ENCODE measurements around the gene NRIP3.

Gene NRIP3

DNA sequence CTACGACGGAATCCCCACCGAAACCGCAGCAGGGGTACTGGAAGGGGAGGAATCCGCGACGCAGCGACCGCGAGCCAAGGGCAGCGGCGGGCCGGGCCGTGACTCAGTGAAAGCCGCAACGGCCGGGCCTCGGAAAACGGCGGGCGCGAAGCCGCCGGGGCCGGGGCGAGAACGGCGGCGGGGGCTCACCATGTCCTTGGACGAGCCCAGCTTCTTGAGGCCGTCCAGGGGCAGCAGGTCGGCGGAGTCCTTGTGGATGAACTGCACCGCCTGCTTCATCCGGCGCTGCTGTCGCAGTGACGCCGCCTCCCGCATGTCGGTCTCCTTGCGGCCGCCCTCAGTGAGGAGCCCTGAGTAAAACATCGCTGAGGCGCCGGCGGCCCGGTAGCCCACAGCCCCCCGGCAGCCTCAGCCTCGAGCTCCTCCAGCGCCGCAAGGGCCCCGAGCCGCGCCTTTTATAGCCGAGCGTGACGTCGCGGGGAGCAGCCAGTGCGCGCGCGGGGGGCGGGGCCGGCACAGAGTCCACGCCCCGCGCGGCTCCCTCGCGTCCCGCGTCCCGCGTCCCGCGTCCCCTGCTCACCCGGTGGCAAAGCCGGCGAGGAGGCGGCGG is at the start of gene NRIP3:
TSS of gene NRIP3 (minus strand) at position 429 of the 610 bp plus-strand sequence. CDS start at position 363, 66 bp downstream.
- peak; percentile 83 for DNase-seq

DNA sequence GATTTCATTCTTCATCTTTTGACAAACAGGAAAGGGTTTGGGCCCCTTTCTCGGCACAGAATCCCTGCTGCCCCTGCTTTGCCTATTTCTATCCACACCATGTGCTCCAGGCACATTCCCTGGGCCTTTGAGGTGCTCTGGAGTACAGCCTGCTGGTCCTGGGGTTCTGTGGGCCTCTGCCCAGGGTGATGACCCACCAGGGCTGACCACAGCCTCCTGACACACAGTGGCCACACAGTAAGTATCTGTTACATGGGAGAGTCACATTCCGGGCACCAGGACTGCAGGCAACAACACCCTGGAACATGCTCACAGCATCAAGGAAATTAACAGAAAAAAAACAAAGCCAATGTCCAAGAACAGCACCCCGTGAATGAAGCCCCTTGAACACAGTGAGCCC is 48.5 kb upstream of the NRIP3 start:
- DNase-seq, result no peak

DNA sequence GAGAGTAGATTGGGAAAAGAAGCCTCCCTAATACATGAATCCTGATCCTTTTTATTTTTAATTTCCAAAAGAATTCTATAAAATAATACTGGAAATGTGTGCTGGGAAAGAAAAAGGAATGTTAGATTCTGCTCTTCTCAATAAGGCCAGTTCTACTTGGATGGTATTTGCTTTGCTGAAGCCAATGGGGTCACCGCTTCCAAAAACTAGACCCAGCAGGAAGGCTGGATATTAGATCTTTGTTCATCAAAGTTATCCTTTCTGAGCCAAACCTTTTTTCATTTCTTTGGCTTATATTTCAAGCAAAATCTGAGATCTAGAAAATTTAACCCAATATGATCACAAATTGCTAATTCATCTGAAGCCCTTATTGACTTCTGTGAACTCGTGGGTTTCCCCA is 46.2 kb upstream of the NRIP3 start:
- no peak for DNase-seq

DNA sequence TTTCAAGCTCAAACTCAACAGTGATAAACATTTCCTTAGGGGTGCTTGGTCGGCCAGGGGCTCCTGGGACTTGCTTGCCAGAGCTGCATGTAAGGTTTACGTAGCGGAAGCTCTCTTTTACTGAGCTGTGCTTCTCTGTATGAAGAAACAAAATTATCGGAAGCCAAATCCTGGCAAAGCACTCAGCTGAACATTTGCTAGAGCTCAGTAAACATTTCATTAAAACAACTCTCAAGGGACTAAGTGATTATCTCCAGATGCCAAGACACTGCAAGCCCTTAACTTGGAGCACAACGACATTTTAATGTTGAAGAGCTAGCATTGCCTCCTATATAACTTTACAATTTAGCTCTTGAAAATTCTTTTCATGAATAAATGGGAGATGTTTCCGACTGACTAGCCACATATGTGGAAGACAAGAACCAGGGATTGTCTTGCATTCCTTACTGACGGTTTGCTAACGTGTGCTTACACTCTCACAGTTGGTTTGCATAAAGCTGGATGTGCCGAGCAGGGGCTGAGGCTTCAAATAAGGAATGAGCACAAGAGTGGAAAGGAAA is 44.2 kb upstream of the NRIP3 start:
- no peak for DNase-seq

DNA sequence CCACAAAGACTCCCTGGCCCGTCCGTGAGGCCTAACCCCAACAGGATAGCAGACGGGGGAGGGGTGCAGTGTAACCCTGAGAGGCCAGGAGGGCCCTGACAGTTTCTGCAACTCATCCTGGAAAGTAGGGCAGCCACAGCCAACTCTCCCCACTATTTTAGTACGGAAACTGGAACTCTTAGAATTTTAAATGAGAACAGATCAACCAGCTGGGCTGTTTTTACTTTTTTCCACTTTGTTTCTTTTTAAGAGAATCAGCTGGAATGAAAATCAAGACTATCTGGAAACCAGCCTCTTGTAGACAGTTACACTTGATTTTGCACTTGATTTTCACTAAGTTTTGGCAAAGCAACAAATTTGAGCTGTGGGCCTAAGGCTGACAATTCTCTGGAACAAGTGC is 42.7 kb upstream of the NRIP3 start:
- DNase-seq, result no peak

DNA sequence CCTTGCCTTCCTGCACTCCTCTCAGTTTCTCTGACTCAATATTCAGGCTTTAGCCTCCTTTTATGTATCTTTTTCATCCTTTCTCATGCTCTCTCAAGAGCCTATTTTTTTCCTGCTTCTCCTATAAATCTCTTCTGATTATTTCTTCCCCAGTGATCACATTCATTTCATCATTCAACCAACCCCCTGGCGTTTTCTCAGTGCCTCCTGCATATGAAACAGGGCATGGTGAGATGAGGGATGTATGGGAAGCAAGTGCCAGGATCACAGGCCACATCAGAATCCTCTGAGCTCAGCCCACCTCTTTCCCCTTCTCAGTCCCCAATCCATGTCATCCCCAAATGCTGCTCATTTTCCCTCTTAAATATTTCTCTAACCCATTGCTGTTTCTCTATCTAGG is 38.7 kb upstream of the NRIP3 start:
- no peak for DNase-seq

DNA sequence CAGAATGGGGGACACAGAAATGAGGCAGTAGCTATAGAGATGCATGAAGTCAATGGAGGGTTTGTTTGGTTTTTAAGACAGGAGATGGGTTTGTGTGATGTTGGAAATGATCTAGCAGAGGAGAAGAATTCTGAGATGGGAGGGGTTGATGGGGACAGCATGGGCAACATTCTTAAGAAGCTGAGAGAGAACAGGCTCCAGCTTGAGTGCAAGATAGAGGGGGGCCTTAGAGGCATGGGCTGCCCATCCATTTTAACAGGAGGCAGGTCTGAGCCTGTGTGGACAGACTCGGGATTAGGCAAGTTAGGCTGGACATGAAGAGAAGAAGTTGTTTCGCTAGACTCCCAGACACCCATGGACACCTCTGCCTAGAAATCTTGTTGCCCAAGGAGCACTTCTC is 37.9 kb upstream of the NRIP3 start:
- DNase-seq, result no peak

DNA sequence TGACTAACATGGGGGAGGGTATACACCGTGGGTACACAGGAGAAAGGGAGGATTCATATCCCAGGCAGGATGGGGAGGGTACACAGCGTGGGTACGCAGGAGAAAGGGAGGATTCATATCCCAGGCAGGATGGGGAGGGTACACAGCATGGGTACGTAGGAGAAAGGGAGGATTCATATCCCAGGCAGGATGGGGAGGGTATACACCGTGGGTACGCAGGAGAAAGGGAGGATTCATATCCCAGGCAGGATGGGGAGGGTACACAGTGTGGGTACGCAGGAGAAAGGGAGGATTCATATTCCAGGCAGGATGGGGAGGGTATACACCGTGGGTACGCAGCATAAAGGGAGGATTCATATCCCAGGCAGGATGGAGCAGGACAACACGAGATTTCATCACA is 36.6 kb upstream of the NRIP3 start:
- no peak for DNase-seq

DNA sequence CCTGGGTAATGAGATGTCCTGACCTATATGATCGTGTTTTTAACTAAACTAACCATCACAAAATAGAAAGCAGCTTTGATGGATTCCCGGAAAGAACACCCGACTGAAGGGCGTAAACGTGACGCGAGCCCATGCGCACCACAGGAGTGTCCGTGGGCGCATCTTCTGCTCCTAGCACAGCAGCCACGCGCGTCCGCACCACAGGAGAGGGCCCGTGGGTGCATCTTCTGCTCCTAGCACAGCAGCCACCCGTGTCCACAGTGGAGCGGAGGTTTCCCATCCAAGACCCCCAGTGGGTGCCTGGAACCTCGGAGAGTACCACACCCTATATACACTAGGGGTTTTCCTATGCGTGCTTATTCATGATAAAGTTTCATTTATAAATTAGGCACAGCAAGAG is 36.1 kb upstream of the NRIP3 start:
- no peak for DNase-seq

DNA sequence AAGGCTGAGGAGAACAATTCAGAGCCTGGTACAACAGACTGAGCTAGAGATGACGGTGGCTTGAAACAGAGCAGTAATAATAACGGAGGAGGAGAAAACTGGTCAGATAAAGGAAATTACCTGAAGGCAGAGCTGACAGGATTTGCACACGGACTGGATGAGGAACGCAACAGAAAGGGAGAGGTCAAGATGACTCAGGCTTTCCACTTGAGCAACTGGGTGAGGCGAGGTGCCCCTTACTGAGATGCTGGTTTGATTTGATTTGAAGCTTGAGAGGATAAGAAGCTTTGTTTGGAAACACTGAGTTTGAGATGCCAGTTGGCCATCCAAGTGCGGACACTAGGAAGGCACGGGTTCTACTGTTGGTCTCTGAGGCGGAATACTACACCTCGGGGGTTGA is 35.4 kb upstream of the NRIP3 start:
- DNase-seq, result no peak

DNA sequence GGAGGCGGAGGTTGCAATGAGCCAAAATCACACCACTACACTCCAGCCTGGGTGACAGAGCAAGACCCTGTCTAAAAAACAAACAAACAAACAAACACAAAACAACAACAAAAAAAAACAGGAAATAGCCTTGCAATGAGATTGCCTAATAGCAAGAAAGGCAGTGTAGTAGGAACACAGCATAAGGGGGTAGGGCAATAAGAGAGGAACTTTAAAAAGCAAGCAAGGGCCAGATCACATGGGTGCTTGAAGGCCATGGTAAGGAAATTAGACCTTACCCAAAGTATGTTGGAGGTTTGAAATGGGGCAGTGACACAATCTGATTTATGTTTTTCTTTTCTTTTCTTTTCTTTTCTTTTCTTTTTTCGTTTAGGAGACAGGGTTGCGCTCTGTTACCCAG is 34.7 kb upstream of the NRIP3 start:
- no peak for DNase-seq

DNA sequence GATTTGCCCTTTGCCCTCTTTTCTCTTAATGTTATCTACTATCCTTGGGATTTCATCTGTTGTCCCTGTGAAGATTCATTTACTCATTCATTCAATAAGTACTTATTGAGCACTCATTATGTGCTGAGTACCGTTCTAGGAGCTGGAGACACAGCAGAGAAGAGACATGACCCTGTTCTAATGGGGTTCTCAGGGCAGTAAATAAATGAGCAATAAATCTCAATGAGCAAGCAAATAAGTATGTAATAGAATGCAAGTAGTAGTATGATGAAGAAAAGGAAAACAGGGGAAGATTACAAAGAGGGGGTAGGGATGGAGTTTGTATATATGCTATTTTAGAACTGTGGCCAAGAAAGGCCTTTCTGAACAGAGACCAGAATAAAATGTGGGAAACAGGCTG is 34.2 kb upstream of the NRIP3 start:
- DNase-seq, result no peak

DNA sequence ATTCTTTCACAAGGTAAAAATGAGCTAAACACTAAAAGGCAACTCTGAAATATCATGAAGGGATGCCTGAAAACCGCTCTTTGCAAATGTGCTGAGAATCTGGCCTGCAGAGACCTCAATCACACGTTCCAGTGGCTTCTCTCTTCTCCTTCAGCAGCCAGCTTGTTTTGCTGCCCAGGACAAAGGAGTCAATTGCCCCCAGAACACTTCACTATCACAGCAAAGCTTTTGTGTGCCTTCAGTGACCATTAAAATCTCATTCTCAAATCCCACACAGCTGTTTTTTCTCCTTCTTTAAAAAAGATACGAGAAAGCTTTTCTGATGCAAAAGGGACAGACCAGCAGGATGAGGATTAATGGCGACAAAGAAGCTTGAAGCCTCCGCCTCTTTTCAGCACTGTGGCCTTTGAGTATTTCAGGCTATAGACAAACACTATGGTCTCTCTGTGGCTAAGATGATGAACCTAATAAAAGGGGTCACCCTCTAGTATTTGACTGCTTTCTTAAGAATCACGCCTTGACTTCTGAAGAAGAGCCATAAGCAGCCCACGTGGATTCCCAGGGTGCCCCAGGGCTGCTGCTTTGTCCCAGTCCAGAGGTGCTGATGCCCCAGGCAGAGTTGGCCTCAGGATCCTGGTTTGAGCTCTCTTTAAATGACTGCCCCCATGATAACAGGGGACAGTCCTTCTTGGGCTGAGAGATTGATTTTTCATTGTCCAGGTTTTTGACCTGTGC is 33.4 kb upstream of the NRIP3 start:
- DNase-seq, result no peak

DNA sequence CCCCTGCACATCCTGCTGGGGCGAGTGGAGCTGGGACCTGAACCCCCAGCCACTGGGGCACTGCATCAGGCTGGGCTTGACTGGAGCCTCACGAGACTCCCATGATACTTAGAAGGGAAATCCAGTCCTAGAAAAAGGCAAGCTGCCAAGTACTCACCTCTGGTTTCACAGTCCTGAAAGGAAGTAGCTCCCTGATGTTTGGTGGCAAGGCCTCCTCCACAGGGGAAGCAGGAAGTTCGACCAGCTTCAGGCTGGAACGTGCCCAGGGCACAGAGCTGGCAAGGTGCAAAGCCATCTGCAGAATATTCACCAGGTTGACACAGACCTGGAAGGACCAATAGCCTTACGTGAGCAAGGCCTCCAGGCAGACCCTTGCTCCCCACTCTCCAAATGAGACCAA is 26.8 kb upstream of the NRIP3 start:
- DNase-seq, result no peak

DNA sequence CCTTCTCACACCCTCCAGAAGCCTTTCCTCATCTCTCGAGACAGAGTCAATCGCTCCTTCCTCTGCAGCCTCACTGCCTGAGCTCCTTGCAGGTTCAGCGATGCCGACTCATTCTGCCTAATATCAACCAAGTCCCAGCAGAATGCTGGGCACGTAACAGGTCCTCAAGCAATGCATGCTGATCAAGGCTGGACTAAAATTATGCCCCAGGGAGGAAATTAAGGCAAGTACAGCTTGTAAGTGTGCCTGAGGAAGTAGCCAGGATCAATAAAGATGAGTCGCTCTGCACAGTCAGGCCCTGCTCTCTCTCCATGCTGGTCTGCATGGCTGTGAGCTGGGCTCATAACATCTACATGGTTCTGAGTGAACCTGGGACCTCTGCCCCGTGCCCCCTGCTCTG is 25.6 kb upstream of the NRIP3 start:
- DNase-seq, result no peak

DNA sequence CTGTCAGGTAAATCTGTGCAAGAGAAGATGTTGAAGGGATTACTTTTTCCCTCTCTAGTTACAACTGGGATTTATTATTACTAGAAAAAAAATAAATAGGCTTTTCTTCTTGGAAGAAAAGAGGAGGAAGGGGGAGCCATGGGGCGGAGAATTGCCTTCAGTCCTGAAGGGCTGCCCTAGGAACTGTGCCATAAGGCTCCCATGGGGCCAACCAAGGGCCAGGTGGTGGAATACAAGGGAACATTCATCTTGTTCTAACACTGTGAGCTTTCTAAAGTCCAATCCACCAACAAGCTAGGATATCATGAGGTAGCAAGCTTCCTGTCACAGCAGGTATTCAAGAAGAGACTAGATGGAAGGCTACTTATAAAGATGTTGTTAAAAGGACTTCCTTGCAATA is 24.8 kb upstream of the NRIP3 start:
- DNase-seq, result no peak

DNA sequence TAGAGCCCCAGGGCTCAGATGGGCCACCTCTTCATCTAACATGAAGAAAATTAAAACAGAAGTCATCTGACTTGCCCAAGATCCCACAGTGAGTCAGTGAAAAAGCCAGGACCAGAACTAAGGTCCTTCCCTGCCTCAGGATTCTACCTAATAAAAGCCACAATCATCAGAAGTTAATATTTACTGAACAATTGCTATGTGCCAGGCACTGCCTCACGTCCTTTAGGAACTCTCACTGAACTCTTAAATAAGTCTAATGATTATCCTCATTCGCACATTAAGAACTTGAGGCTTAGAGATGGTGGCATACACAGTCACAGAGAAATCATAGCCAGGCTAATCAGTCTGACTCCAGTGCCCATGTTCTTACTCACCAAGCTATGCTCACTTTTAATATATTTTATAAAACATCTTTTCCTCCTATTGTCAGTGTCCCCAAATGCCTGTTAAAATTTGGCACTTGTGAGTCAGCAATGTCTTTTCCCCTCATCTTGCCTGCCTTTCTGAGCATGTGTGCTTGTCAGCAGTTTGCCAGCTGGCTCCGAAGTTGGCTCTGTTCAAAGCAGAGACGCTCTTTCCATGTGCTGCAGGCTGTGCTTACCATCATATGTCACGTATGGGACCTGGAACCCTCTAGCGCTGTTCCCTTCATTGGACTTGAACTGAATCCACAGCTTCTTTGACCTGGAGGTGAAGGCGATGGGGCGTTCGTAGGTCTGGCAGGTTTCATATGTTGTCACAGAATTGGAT is 21.5 kb upstream of the NRIP3 start:
- DNase-seq, result no peak

DNA sequence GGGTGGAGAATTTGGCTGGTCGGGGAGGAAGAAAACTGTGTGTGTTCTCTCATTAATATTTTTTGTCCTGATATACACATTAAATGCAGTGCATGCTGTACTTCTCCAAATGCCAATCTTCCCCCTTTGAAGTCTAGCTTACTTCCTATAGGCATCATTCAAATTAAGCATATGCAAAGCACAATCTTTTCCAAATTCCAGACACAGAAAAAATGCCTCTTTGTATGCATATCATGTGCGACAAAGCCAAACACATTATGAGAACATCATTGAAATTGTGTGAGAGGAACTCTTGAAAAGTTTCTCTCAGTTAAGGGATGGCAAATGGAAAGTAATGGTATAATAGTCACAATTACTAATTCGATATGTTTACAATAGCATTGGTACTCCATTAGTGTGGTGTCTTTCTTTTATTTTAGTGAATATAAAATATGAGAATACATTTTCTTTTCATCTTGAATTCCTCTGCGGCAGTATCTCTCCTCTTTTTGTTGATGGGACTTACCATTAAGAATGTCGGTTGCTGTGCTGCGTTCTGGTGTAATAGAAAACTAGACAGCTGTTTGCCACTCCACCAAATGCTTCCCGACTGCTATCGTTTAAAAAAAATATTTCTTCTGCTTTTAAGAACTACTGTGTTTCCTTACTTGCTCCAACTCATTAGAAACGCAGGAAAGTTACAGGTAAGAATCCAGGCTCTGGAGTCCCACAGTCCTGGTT is 19.3 kb upstream of the NRIP3 start:
- DNase-seq, result no peak

DNA sequence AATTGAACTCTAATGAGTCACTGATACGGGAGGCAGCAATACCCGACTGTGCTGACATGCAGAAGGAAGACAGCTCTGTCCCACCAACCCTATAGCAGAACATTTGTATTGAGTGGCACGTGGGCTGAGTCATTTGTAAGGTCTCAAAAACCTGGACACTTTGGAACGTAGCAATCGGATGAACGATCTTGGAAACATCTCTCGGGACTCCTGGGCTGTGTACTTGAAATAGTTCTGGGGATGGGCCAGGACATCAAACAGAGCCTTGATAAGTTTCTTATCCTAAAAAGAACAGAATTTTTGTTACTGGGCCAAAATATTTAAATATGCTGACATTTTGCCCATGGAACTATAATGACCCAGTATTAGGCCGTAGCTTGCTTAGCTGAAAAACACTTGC is 17.1 kb upstream of the NRIP3 start:
- no peak for DNase-seq

DNA sequence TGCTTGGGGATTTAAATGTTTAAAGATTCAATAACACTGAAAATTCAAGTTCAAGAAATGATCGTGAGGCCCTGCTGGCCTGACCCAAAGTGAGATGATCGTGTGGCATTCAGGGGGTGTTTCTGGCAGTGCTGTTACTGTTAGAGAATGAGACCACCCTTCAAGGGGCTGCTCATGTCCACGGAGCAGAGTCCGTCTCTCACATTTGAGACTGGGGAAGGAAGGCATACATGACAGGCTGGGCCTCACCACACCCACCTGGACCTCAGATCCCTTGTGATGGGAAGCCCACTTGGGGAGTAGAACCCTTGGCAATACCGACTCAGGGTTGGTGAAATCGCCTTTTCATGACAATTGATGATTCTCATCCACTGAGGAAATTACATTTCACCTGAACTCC is 16.1 kb upstream of the NRIP3 start:
- DNase-seq, result no peak

DNA sequence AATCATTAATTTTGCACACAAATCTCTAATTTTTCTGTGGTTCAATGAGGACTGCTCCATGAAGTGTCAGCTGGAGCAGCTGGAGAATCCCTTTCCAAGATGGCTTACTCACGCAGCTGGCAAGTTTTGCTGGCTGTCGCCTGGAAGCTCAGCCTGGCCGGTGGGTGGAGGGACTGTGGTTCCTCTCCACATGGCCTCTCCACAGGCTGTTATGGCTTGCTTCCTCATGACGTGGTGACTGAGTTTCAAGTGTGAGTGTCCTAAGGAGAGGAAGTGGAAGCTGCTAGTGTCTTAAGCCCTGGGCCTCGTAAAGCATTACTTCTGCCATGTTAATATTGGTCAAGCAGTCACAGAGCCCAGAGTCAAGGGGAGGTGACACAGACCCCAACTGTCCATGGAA is 14.0 kb upstream of the NRIP3 start:
- DNase-seq, result peak; percentile 27

DNA sequence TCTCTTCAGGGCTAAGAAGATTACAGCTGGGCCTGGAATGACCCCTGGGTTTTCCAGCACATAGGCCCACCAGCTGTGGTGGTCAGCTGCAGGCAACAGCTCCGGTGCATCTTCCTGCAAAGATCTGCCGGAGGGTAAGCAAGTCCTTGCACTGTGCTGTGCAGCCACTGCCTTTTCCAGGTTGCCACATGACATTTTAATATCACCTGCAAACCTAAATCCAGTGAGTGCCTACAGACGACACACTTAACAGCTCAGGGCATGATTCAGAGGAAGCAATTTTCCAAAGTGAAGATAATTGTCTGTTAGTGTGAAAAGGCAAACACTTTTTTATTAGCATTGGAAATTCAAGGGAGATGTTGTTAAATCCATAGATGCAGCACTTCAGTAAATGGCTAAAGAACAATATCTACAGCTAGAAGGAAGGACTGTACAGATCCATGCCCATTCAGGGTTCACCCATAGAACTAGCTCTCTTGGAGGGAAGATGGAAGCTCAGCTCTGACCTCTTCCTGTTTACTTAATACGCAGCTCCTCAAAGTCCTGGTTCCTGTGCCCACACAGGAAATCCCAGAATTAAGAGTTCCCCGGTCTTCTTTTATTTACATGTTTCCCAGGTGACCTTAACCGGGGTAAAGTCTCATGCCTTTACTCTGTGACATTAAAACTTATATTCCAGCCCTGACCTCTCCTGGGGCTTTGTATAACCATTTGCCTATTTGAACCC is 13.3 kb upstream of the NRIP3 start:
- DNase-seq, result no peak

DNA sequence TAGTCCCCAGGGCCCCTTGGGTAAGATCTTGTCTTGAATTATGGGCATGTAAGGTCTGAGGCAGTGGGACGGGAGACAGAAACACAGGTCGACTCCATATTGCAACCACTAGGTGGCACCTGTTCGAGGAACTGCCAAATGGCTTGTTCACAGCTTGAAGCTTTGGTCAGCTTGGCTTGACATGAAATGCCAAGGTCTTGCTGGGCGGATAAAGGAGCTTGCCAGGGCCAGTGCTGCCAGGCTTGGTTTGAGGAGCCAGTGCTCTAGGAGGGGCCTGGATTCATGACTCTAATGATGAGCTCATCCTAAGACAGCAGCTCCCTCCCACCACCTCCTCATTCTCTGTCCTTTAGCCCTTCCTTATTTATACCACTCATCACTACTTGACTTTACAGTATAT is 11.9 kb upstream of the NRIP3 start:
- DNase-seq, result peak; percentile 73

Data from CD4-positive, alpha-beta T cell treated with Interleukin-17A for 1 hour (primary cell).